Measurements from ENCODE around the gene SLX4.

The SLX4 gene

GRCh38 chr16:3548445-3548844, 63.0 kb downstream of the SLX4 start:
- DNase-seq = peak in 1 of 2 donors; percentile 43

- DNase-seq = no peak
These were observed 64.3 kb downstream of the SLX4 start for GRCh38 chr16:3546986-3547682.

GRCh38 chr16:3542601-3543373, 68.6 kb downstream of the SLX4 start:
- DNase-seq = no peak

GRCh38 chr16:3541527-3542155, 69.8 kb downstream of the SLX4 start:
- DNase-seq = no peak

- no peak for DNase-seq
These were observed 73.2 kb downstream of the SLX4 start for GRCh38 chr16:3538222-3538621.

GRCh38 chr16:3536851-3537250, 74.6 kb downstream of the SLX4 start:
- DNase-seq = no peak

GRCh38 chr16:3536271-3536731, 75.1 kb downstream of the SLX4 start:
- no peak for DNase-seq

- no peak for DNase-seq
These were observed 77.3 kb downstream of the SLX4 start for GRCh38 chr16:3534126-3534525.

GRCh38 chr16:3532741-3533140, 78.7 kb downstream of the SLX4 start:
- DNase-seq = no peak

All from CD4-positive, alpha-beta T cell treated with Interleukin-1 beta for 1 hour (primary cell).